ENCODE results near the gene RAB37. TPM values are rescaled to one million over a fixed set of nuclear protein-coding genes. Genes with fewer than 3 reads are reported as not detected.

RAB37 gene
- total RNA-seq, 1 experiment from 2014 or later: 8.9 TPM

- H3K27ac Mint-ChIP-seq: no peak overlapping the region
- H3K4me3 Mint-ChIP-seq: no peak overlapping the region
- no peak for ATAC-seq
- CTCF ChIA-PET: interaction anchor here (5.2 kb wide), 1 partner anchor 77 kb away, joined by 296 read pairs; no protein-coding TSS in a partner anchor
- no peaks in the 10 kb centered on the region for H3K9me3 Mint-ChIP-seq
- H3K4me1 Mint-ChIP-seq: peaks cover 23% of the 10 kb centered on the region
- no peaks in the 10 kb centered on the region for H3K36me3 Mint-ChIP-seq
- TF ChIP-seq ATF1 (CRISPR knock-in tag; IDR thresholded peaks at IDR 0.05): no peak
- TF ChIP-seq ESRRA (CRISPR knock-in tag; IDR thresholded peaks at IDR 0.05; ENCODE audit: borderline replicate concordance): no peak
- TF ChIP-seq ZSCAN18 (CRISPR knock-in tag; IDR thresholded peaks at IDR 0.05): no peak
- no peak for TF ChIP-seq ATF3 (CRISPR knock-in tag; conservative IDR thresholded peaks at IDR 0.05)
- no peak for TF ChIP-seq RORB (CRISPR knock-in tag; IDR thresholded peaks at IDR 0.05)
- no peak for TF ChIP-seq NR3C1 (CRISPR knock-in tag; conservative IDR thresholded peaks at IDR 0.05; ENCODE audit: low read depth)
- TF ChIP-seq FOXP1 (CRISPR knock-in tag; IDR thresholded peaks at IDR 0.05; ENCODE audit: borderline replicate concordance): no peak
- no peak for TF ChIP-seq PRDM15 (CRISPR knock-in tag; IDR thresholded peaks at IDR 0.05)
- TF ChIP-seq AFF4 (CRISPR knock-in tag; IDR thresholded peaks at IDR 0.05; ENCODE audit: borderline replicate concordance): no peak
- no peak for TF ChIP-seq PRRX2 (CRISPR knock-in tag; IDR thresholded peaks at IDR 0.05)
- no peak for TF ChIP-seq ZNF671 (CRISPR knock-in tag; IDR thresholded peaks at IDR 0.05)
- no peak for TF ChIP-seq ZNF121 (CRISPR knock-in tag; IDR thresholded peaks at IDR 0.05)
- TF ChIP-seq ARID4B (CRISPR knock-in tag; IDR thresholded peaks at IDR 0.05; ENCODE audit: borderline replicate concordance): no peak
- no peak for TF ChIP-seq JUN (CRISPR knock-in tag; IDR thresholded peaks at IDR 0.05)
- DNase-seq (ENCODE audit: low spot score): no peak
- H3K27me3 Mint-ChIP-seq (ENCODE audit: low read depth): peaks cover 17% of the 10 kb centered on the region
- POLR2A ChIA-PET: no interaction called here
These were observed 2.8 kb upstream of the RAB37 start for GRCh38 chr17:74734256-74734655.

Measured in WTC11 (cell line).